Mesendoderm (in vitro differentiated cells): ENCODE measurements around the gene LRRC8A.

Experiments
- DNase-seq: peaks from one replicate; pipeline ENCODE4 v3.0.0; 2013
- H2AK5ac ChIP-seq: 2 replicates; pipeline ENCODE4 v1.6.1; 2013; ENCODE audit warnings: low read length, inconsistent platforms
- H2BK120ac ChIP-seq: 2 replicates; pipeline ENCODE4 v1.6.1; 2013; ENCODE audit warnings: low read depth, mild to moderate bottlenecking, low read length, moderate library complexity, mixed read lengths
- H2BK15ac ChIP-seq: replicated peaks from 2 replicates; pipeline ENCODE4 v1.6.1; 2013; ENCODE audit warnings: low read depth, mild to moderate bottlenecking, moderate library complexity
- H2BK5ac ChIP-seq: 2 replicates; pipeline ENCODE4 v1.6.1; 2013; ENCODE audit warnings: low read length, inconsistent platforms
- H3K18ac ChIP-seq: 2 replicates; pipeline ENCODE4 v1.6.1; 2013; ENCODE audit warnings: mild to moderate bottlenecking, low read length, mixed read lengths
- H3K23ac ChIP-seq: one replicate; pipeline ENCODE4 v1.6.1; 2013; ENCODE audit warnings: low read length
- H3K27ac ChIP-seq: 2 replicates; pipeline ENCODE4 v1.5.1; 2013; ENCODE audit warnings: low read depth, mild to moderate bottlenecking, inconsistent platforms, low read length, moderate library complexity
- H3K27me3 ChIP-seq: 2 replicates; pipeline ENCODE4 v1.6.1; 2013; ENCODE audit warnings: low read length, control low read depth, mild to moderate bottlenecking, inconsistent platforms; ENCODE audit not compliant: insufficient read depth, poor library complexity
- H3K36me3 ChIP-seq: 2 replicates; pipeline ENCODE4 v1.6.1; 2013; ENCODE audit warnings: low read length, inconsistent platforms; ENCODE audit not compliant: control insufficient read depth, insufficient read depth
- H3K4ac ChIP-seq: one replicate; pipeline ENCODE4 v1.6.1; 2013; ENCODE audit warnings: low read depth, mild to moderate bottlenecking, low read length, moderate library complexity
- H3K4me1 ChIP-seq: 2 replicates; pipeline ENCODE4 v1.6.1; 2013; ENCODE audit warnings: low read depth, low read length, inconsistent platforms; ENCODE audit not compliant: control insufficient read depth
- H3K4me2 ChIP-seq: 2 replicates; pipeline ENCODE4 v1.6.1; 2013; ENCODE audit warnings: low read length
- H3K4me3 ChIP-seq: 2 replicates; pipeline ENCODE4 v1.5.1; 2013; ENCODE audit warnings: mild to moderate bottlenecking, low read length
- H3K56ac ChIP-seq: one replicate; pipeline ENCODE4 v1.6.1; 2013; ENCODE audit warnings: low read length
- H3K79me1 ChIP-seq: 2 replicates; pipeline ENCODE4 v1.6.1; 2013; ENCODE audit warnings: low read length, inconsistent platforms
- H3K79me2 ChIP-seq: 2 replicates; pipeline ENCODE4 v1.6.1; 2013; ENCODE audit warnings: mild to moderate bottlenecking, low read length; ENCODE audit not compliant: control insufficient read depth, insufficient read depth
- H3K9ac ChIP-seq: 2 replicates; pipeline ENCODE4 v1.6.1; 2013; ENCODE audit warnings: low read length, inconsistent platforms
- H4K5ac ChIP-seq: one replicate; pipeline ENCODE4 v1.6.1; 2013; ENCODE audit warnings: low read length
- H4K8ac ChIP-seq: one replicate; pipeline ENCODE4 v1.6.1; 2013; ENCODE audit warnings: low read depth, mild to moderate bottlenecking, control low read depth, low read length, moderate library complexity
- WGBS: extraction: QIAGEN DNeasy Blood & Tissue Kit; methylation state at CpG from one replicate; pipeline ENCODE4 v1.1.7; 2013; ENCODE audit warnings: low lambda C conversion rate, missing lambda C conversion rate; ENCODE audit not compliant: insufficient coverage; ENCODE audit errors: extremely low coverage; 5-methylcytosine and 5-hydroxymethylcytosine counted together

LRRC8A gene

DNA sequence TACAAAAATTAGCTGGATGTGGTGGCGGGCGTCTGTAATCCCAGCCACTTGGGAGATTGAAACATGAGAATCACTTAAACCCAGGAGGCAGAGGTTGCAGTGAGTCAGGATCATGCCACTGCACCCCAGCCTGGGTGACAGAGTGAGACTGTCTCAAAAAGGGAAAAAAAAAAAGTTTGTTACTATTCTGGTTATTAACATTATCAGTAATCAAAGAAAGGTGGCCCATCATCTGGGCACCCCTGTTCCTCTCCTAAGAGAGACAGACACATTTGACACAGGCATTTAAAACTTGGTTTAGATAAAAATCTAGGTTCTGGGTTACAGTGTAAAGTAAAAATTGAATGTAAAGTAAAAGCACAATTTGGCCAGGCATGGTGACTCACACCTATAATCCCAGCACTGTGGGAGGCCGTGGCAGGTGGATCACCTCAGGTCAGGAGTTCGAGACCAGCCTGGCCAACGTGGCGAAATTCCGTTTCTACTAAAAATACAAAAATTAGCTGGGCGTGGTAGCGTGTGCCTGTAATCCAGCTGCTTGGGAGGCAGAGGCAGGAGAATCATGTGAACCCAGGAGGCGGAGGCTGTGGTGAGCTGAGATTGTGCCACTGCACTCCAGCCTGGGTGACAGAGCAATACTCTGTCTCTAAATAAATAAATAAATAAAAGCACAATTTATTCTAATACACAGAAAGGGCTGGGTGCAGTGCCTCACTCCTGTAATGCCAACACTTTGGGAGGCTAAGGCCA, 22.1 kb downstream of the LRRC8A start:
- Histone ChIP-seq H2BK15ac (no peak overlapping the region), H3K79me1 (peaks cover 11% of the 10 kb centered on the region), H3K4me2 (no peak overlapping the region), H3K36me3 (peaks cover 14% of the 10 kb centered on the region), H2BK120ac (no peak overlapping the region), H3K79me2 (peaks cover 9% of the 10 kb centered on the region), H3K9ac (no peak overlapping the region), H4K8ac (no peak overlapping the region), H3K4me3 (no peak overlapping the region), H3K18ac (no peak overlapping the region), H3K4me1 (no peaks in the 10 kb centered on the region), H2AK5ac (no peak overlapping the region), H4K5ac (no peak overlapping the region), H3K23ac (no peak overlapping the region), H3K27ac (no peak overlapping the region), H2BK5ac (no peak overlapping the region), H3K27me3 (no peaks in the 10 kb centered on the region), H3K56ac (no peak overlapping the region), H3K4ac (no peak overlapping the region)
- no CpG with 5 or more reads among the region's 10 CpGs for WGBS
- no peak for DNase-seq

DNA sequence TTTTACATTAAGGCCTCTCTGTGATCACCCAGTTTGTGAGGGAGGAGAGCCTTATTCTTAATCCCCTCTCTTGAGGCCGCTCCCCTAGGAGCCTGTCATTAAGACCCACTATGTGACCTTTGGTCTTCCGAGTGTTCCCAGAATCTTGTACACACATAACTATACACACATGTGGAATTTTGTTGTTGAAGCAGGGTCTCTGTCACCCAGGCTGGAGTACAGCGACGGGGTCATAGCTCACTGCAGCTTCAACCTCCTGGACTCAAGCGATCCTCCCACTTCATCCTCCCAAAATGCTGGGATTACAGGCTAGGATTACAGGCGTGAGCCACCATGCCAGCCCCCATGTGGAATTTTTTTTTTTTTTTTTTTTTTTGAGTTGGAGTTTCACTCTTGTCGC, 24.0 kb downstream of the LRRC8A start:
- H3K9ac ChIP-seq, result no peak overlapping the region
- no peak overlapping the region for H3K23ac ChIP-seq
- H3K79me1 ChIP-seq, result peaks cover 17% of the 10 kb centered on the region
- H2BK120ac ChIP-seq, result no peak overlapping the region
- no peak for DNase-seq
- H4K8ac ChIP-seq, result no peak overlapping the region
- H2AK5ac ChIP-seq, result no peak overlapping the region
- H2BK5ac ChIP-seq, result no peak overlapping the region
- H3K27me3 ChIP-seq, result no peaks in the 10 kb centered on the region
- no peak overlapping the region for H3K4me2 ChIP-seq
- no peak overlapping the region for H3K56ac ChIP-seq
- no peak overlapping the region for H4K5ac ChIP-seq
- H3K4me3 ChIP-seq, result no peak overlapping the region
- no peak overlapping the region for H3K27ac ChIP-seq
- H3K36me3 ChIP-seq, result peaks cover 14% of the 10 kb centered on the region
- H3K18ac ChIP-seq, result no peak overlapping the region
- no peak overlapping the region for H2BK15ac ChIP-seq
- no CpG with 5 or more reads among the region's 7 CpGs for WGBS
- no peak overlapping the region for H3K4ac ChIP-seq
- H3K79me2 ChIP-seq, result peaks cover 7% of the 10 kb centered on the region
- H3K4me1 ChIP-seq, result peaks cover 3% of the 10 kb centered on the region

DNA sequence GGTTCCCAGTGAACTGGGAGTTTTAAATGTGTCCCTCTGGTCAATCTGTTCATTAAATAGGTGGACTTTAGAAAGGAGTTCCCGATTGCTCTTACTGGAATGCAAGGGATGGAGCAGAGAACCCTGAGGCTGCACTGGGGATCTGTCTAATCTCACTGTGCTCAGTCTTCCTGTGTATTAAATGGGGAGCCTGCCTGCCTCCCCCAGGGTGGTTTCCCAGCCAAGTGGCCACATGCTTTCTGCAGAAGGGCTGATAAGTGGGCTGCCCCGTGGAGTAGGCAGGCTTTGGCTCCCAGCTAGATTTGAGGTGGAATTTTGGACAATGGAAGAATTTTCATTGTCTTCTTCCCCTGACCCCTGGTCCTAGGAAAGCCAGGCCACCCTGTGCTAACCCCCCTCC, 24.8 kb downstream of the LRRC8A start:
- no peak overlapping the region for H4K5ac ChIP-seq
- DNase-seq, result no peak
- no peak overlapping the region for H3K56ac ChIP-seq
- no peak overlapping the region for H3K27ac ChIP-seq
- H3K79me2 ChIP-seq, result peaks cover 5% of the 10 kb centered on the region
- H3K4ac ChIP-seq, result no peak overlapping the region
- no peak overlapping the region for H3K23ac ChIP-seq
- H3K18ac ChIP-seq, result no peak overlapping the region
- no peak overlapping the region for H2BK5ac ChIP-seq
- no peak overlapping the region for H3K4me2 ChIP-seq
- H2AK5ac ChIP-seq, result no peak overlapping the region
- H3K79me1 ChIP-seq, result peaks cover 18% of the 10 kb centered on the region
- peaks cover 8% of the 10 kb centered on the region for H3K4me1 ChIP-seq
- no peak overlapping the region for H2BK120ac ChIP-seq
- H3K9ac ChIP-seq, result no peak overlapping the region
- H3K4me3 ChIP-seq, result no peak overlapping the region
- H3K27me3 ChIP-seq, result no peaks in the 10 kb centered on the region
- no peak overlapping the region for H4K8ac ChIP-seq
- WGBS, result no CpG with 5 or more reads among the region's 2 CpGs
- peaks cover 14% of the 10 kb centered on the region for H3K36me3 ChIP-seq
- no peak overlapping the region for H2BK15ac ChIP-seq

DNA sequence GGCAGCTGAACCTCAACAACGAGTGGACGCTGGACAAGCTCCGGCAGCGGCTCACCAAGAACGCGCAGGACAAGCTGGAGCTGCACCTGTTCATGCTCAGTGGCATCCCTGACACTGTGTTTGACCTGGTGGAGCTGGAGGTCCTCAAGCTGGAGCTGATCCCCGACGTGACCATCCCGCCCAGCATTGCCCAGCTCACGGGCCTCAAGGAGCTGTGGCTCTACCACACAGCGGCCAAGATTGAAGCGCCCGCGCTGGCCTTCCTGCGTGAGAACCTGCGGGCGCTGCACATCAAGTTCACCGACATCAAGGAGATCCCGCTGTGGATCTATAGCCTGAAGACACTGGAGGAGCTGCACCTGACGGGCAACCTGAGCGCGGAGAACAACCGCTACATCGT, 26.4 kb downstream of the LRRC8A start:
- Histone ChIP-seq H2BK5ac (no peak overlapping the region), H2BK120ac (no peak overlapping the region), H2AK5ac (no peak overlapping the region), H2BK15ac (no peak overlapping the region), H3K79me1 (peaks cover 24% of the 10 kb centered on the region), H3K27ac (no peak overlapping the region), H4K8ac (no peak overlapping the region), H3K27me3 (no peaks in the 10 kb centered on the region), H4K5ac (no peak overlapping the region), H3K79me2 (peaks cover 10% of the 10 kb centered on the region), H3K4me1 (peaks cover 9% of the 10 kb centered on the region), H3K36me3 (peaks cover 14% of the 10 kb centered on the region), H3K4ac (no peak overlapping the region), H3K4me3 (no peak overlapping the region), H3K23ac (no peak overlapping the region), H3K4me2 (no peak overlapping the region), H3K9ac (no peak overlapping the region), H3K18ac (no peak overlapping the region), H3K56ac (no peak overlapping the region)
- DNase-seq, result no peak
- WGBS, result no CpG with 5 or more reads among the region's 24 CpGs

DNA sequence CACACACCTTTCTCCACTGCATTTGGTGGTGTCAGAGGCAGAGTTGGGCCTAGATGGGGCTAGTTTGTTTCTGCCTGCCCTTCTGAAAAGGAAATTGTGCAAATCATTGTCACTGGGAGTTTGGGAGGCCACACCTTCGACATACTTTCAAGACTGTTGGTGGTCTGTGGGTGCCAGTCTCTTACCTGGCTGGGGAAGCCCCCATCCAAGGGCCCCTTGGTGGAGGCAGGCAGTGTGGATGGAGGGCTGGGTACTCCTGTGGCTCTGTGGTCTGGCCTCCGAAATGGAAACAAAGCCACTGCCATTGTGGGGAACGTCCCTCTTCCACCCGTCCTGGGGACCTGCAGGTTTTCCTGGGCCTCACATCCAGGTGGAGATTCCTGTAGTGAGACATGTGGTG, 27.9 kb downstream of the LRRC8A start:
- H3K36me3 ChIP-seq, result peaks cover 14% of the 10 kb centered on the region
- no peak for DNase-seq
- no peak overlapping the region for H3K4me2 ChIP-seq

DNA sequence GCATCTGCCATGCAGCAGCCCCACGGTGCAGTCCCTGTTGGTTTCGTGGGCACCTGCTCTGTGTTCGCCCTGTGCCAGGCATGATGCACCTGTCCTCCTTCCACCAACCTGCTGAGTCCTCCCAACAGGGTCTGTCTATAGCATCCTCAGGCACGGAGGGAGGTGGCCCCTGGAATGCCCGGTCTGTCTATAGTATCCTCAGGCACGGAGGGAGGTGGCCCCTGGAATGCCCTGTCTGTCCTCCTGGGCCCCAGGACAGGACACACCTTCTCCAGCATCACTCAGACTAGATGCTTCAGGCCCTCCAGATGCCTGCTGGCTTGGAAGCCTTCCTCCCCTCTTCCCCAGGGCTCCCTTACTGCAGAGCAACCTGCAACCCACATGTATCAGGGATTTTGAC, 29.0 kb downstream of the LRRC8A start:
- Histone ChIP-seq H3K27ac (peak overlapping the region; percentile 64), H2BK15ac (no peak overlapping the region), H3K9ac (no peak overlapping the region), H3K36me3 (peaks cover 14% of the 10 kb centered on the region), H3K27me3 (no peaks in the 10 kb centered on the region), H3K56ac (no peak overlapping the region), H2BK120ac (no peak overlapping the region), H4K8ac (no peak overlapping the region), H3K23ac (no peak overlapping the region), H3K4me3 (no peak overlapping the region), H2BK5ac (no peak overlapping the region), H3K4me2 (no peak overlapping the region), H3K79me2 (peaks cover 20% of the 10 kb centered on the region), H4K5ac (no peak overlapping the region), H3K4ac (no peak overlapping the region), H3K4me1 (peaks cover 9% of the 10 kb centered on the region), H2AK5ac (no peak overlapping the region), H3K18ac (no peak overlapping the region), H3K79me1 (peaks cover 28% of the 10 kb centered on the region)
- no CpG with 5 or more reads among the region's 6 CpGs for WGBS
- DNase-seq, result no peak

More for the DNA sequence above, 27.9 kb downstream of the LRRC8A start:
- Histone ChIP-seq H3K79me2 (peaks cover 20% of the 10 kb centered on the region), H2BK5ac (no peak overlapping the region), H3K4ac (no peak overlapping the region), H3K9ac (no peak overlapping the region), H3K27me3 (no peaks in the 10 kb centered on the region), H2BK120ac (no peak overlapping the region), H3K27ac (peak overlapping the region; percentile 9), H3K79me1 (peaks cover 31% of the 10 kb centered on the region), H2BK15ac (no peak overlapping the region), H3K56ac (no peak overlapping the region), H3K23ac (no peak overlapping the region), H4K5ac (no peak overlapping the region), H3K4me1 (peaks cover 9% of the 10 kb centered on the region), H4K8ac (no peak overlapping the region), H2AK5ac (no peak overlapping the region), H3K4me3 (no peak overlapping the region), H3K18ac (no peak overlapping the region)
- no CpG with 5 or more reads among the region's 4 CpGs for WGBS
